ENCODE measurements around the gene CARD10. TPM values are rescaled to one million over a fixed set of nuclear protein-coding genes. Genes with fewer than 3 reads are reported as not detected.
A peak's percentile ranks its signal among the peaks of the same experiment; 100 is the strongest.

Gene CARD10
- total and polyA plus RNA-seq, 2 of the 8 experiments (the other 6 are each of a cell fraction or from before 2014, with no cell fraction given) = 13.5 to 14.4 TPM

GRCh38 chr22:37472418-37473006 is 46.7 kb downstream of the CARD10 start:
- DNase-seq (ENCODE audit: low read depth in 1 of 2, low spot score in 2 of 2) (peak in 1 of 2 experiments; percentile 83), FAIRE-seq (peak; percentile 32)
- Histone ChIP-seq H3K9ac (replicated peaks in 1 of 4; ENCODE audit: extremely low read depth in 1 of 4, low read depth in 3 of 4, low read length in 3 of 4) (no peak overlapping the region), H4K91ac (replicated peaks; ENCODE audit: insufficient read length, low read length) (no peak overlapping the region), H3K4me3 (ENCODE audit: extremely low read depth in 1 of 4, insufficient read depth in 2 of 4, low read depth in 3 of 4, low read length in 4 of 4) (no peak overlapping the region; a peak in 1 of 8 replicates), H2BK5ac (ENCODE audit: low read depth, low read length) (no peak overlapping the region), H2BK20ac (ENCODE audit: low read length) (no peak overlapping the region), H3K14ac (ENCODE audit: insufficient read length) (no peak overlapping the region), H2BK15ac (ENCODE audit: low read length) (no peak overlapping the region), H3K79me1 (ENCODE audit: low read depth, low read length) (no peaks in the 10 kb centered on the region), H4K20me1 (replicated peaks in 1 of 2; ENCODE audit: control insufficient read depth in 1 of 2, insufficient read depth in 2 of 2, low read length in 2 of 2) (peaks cover 0 to 2% of the 10 kb centered on the region in 2 experiments), H3K18ac (ENCODE audit: extremely low read depth, low read length) (no peak overlapping the region), H2AK5ac (ENCODE audit: low read depth, low read length) (no peak overlapping the region), H3K23ac (ENCODE audit: insufficient read length) (no peak overlapping the region), H3K4me1 (replicated peaks in 1 of 4; ENCODE audit: control insufficient read depth in 3 of 4, insufficient read depth in 4 of 4, low read length in 3 of 4) (no peaks in the 10 kb centered on the region; a peak in 3 of 7 replicates), H3K4ac (replicated peaks; ENCODE audit: insufficient read length, low read depth, low read length) (peak overlapping the region; percentile 8), H2BK12ac (ENCODE audit: low read depth, low read length) (no peak overlapping the region), H3K36me3 (ENCODE audit: control insufficient read depth in 2 of 4, insufficient read depth in 4 of 4, low read length in 3 of 4) (no peaks in the 10 kb centered on the region; a peak in 1 of 8 replicates), H2BK120ac (replicated peaks; ENCODE audit: low read depth, low read length) (no peak overlapping the region), H3K4me2 (ENCODE audit: insufficient read depth in 1 of 2, low read depth in 2 of 2, low read length in 2 of 2) (no peak overlapping the region), H3K56ac (replicated peaks; ENCODE audit: insufficient read length, low read depth, low read length) (no peak overlapping the region), H4K8ac (ENCODE audit: extremely low read depth, insufficient read depth, low read length) (no peak overlapping the region), H3K79me2 (ENCODE audit: control insufficient read depth in 1 of 2, insufficient read depth in 2 of 2, low read length in 2 of 2) (no peaks in the 10 kb centered on the region), H3K23me2 (ENCODE audit: low read depth, low read length) (no peaks in the 10 kb centered on the region), H2AFZ (ENCODE audit: low read length) (no peak overlapping the region), H4K5ac (ENCODE audit: insufficient read length, low read depth, low read length) (no peak overlapping the region), H3K9me3 (ENCODE audit: insufficient read depth in 2 of 2, low read depth in 1 of 2, low read length in 1 of 2) (no peaks in the 10 kb centered on the region), H3K27me3 (replicated peaks in 1 of 4; ENCODE audit: control insufficient read depth in 3 of 4, extremely low read depth in 1 of 4, insufficient read depth in 3 of 4, low read length in 3 of 4) (no peaks in the 10 kb centered on the region; a peak in 1 of 7 replicates), H3K27ac (ENCODE audit: low read depth, low read length) (no peak overlapping the region)
- TF ChIP-seq TAF1 (IDR thresholded peaks at IDR 0.05; ENCODE audit: low read depth, low read length) = no peak
- TF ChIP-seq CTCF (IDR thresholded peaks at IDR 0.05; ENCODE audit: control extremely low read depth in 1 of 3, insufficient read depth in 1 of 3, low read depth in 1 of 3, low read length in 3 of 3) = peak; percentile 85 to 92 (median 89)
- peak; percentile 66 to 71 for TF ChIP-seq RAD21 (IDR thresholded peaks at IDR 0.05 in 1 of 2, conservative IDR thresholded peaks at IDR 0.05 in 1 of 2; ENCODE audit: low read depth in 2 of 2, low read length in 2 of 2)
- TF ChIP-seq TEAD4 (IDR thresholded peaks at IDR 0.05; ENCODE audit: low read depth, low read length) = 0 out of 2 replicates have a peak, but pooled peaks have one; percentile 6
- 0 out of 2 replicates have a peak, but pooled peaks have one; percentile 19 for TF ChIP-seq CREB1 (IDR thresholded peaks at IDR 0.05)
- no peak for TF ChIP-seq SP1 (IDR thresholded peaks at IDR 0.05; ENCODE audit: low read depth, low read length)
- TF ChIP-seq HDAC2 (IDR thresholded peaks at IDR 0.05; ENCODE audit: borderline replicate concordance in 1 of 2, low read depth in 2 of 2, low read length in 2 of 2) = 0 out of 4 replicates have a peak, but pooled peaks of 1 of the 2 experiments have one; percentile 24
- ChIA-PET CTCF (ENCODE audit: partially characterized antibody) (interaction anchor here (0.6 to 14.2 kb wide), 51 partner anchors 10 to 231 kb away, joined by 3 to 312 read pairs (median 4); partner anchors contain the start of genes LGALS2 and MFNG), POLR2A (ENCODE audit: partially characterized antibody) (interaction anchor here (1.2 to 1.8 kb wide), 2 partner anchors 9 to 13 kb away, joined by 4 to 6 read pairs; partner anchors contain the start of gene MFNG)
- 46% methylated on average over 8 of the region's 8 CpGs; no CpG with 5 or more reads in 1 of the 2 experiments for WGBS, 2 experiments (ENCODE audit: extremely low coverage in 1 of 2, insufficient coverage in 1 of 2, insufficient read length in 1 of 2, insufficient replicate concordance in 2 of 2, low coverage in 1 of 2, low lambda C conversion rate in 2 of 2, missing lambda C conversion rate in 1 of 2)
